K562 (cell line): ENCODE results near the gene MSANTD1. TPM values are rescaled to one million over a fixed set of nuclear protein-coding genes. Genes with fewer than 3 reads are reported as not detected.

Experiments used
- ATAC-seq: fragments of 200-7000 bp; cut with Tn5 transposase; 3 replicates; pipeline ENCODE4 v1.9.1; 2020; ENCODE audit warnings: moderate library complexity
- BruUV-seq: library from RNA; stranded (reverse); fragments of 400-500 nt; replicated peaks from 2 replicates; lab custom pipeline; 2021; lab: Mats Ljungman, UMichigan
- CTCF ChIA-PET: fragments of 300-600 bp; formaldehyde crosslinking; extraction: SDS; loops from one replicate; lab custom pipeline; 2021; ENCODE audit warnings: low intra/inter-chr PET ratio; lab: Yijun Ruan, JAX
- POLR2A ChIA-PET: fragments of 300-600, 350-650 bp; sonication (Branson Sonifier 250); formaldehyde crosslinking; extraction: SDS; loops from one replicate; lab custom pipeline; 2021; ENCODE audit warnings: antibody characterized with exemption, inconsistent platforms; lab: Yijun Ruan, JAX
- DNase-seq, 4 experiments: peaks; one replicate each; pipeline versions ENCODE4 v3.0.0 to v3.0.0-alpha.2; 2011 to 2018; ENCODE audit warnings: low spot score in 3 of 4, mixed read lengths in 3 of 4; ENCODE audit errors: extremely low read depth in 1 of 4
- FAIRE-seq: peaks from 2 replicates; lab custom pipeline; 2011; peaks lifted over from hg19 to GRCh38; lab: Jason Lieb, UNC
- H2AFZ ChIP-seq: 2 replicates; pipeline ENCODE4 v1.6.0; 2011; ENCODE audit warnings: low read depth, low read length, control low read depth, inconsistent platforms
- H3K27ac ChIP-seq: fragments of 200-600 bp; 3 replicates; pipeline ENCODE4 v1.8.0; 2011; ENCODE audit warnings: low read depth, mild to moderate bottlenecking, control low read depth, inconsistent platforms, low read length, moderate library complexity, mixed read lengths; ENCODE audit errors: extremely low read depth
- H3K27me3 ChIP-seq, 2 experiments: fragments of 300-600 bp in 1 of 2; 2 replicates in 1 of 2; 3 replicates in 1 of 2; pipeline versions ENCODE4 v1.6.0 to v1.8.0; 2011; ENCODE audit warnings: inconsistent platforms in 2 of 2, low read length in 2 of 2, mild to moderate bottlenecking in 1 of 2, mixed read lengths in 1 of 2, moderate library complexity in 1 of 2; ENCODE audit not compliant: control insufficient read depth in 2 of 2, insufficient read depth in 2 of 2
- H3K36me3 ChIP-seq: fragments of 300-600 bp; 3 replicates; pipeline ENCODE4 v1.8.0; 2011; ENCODE audit warnings: mild to moderate bottlenecking, low read length, inconsistent platforms; ENCODE audit not compliant: control insufficient read depth, insufficient read depth
- H3K4me1 ChIP-seq, 2 experiments: fragments of 200-600 bp in 1 of 2; replicated peaks in 1 of 2; 2 replicates in 1 of 2; 3 replicates in 1 of 2; pipeline versions ENCODE4 v1.5.1 to v1.8.0; 2011; ENCODE audit warnings: inconsistent platforms in 2 of 2, low read length in 2 of 2, mild to moderate bottlenecking in 1 of 2, mixed read lengths in 1 of 2, moderate library complexity in 1 of 2; ENCODE audit not compliant: control insufficient read depth in 2 of 2, insufficient read depth in 2 of 2
- H3K4me2 ChIP-seq: 2 replicates; pipeline ENCODE4 v1.6.1; 2011; ENCODE audit warnings: low read length, control low read depth, inconsistent platforms, mixed read lengths; ENCODE audit not compliant: insufficient read depth
- H3K4me3 ChIP-seq: fragments of 200-600 bp; sonication (generic), shearing (Covaris generic); 2 replicates; pipeline ENCODE4 v1.5.1; 2016; ENCODE audit warnings: control low read depth, inconsistent platforms
- H3K79me2 ChIP-seq: fragments of 200-600 bp; 3 replicates; pipeline ENCODE4 v1.8.0; 2011; ENCODE audit warnings: low read length, inconsistent platforms; ENCODE audit not compliant: control insufficient read depth, insufficient read depth
- H3K9ac ChIP-seq, 2 experiments: 2 replicates each; pipeline versions ENCODE4 v1.6.0 to v1.6.1; 2011; ENCODE audit warnings: low read depth in 2 of 2, low read length in 2 of 2, control low read depth in 1 of 2, inconsistent platforms in 1 of 2, mild to moderate bottlenecking in 1 of 2, mixed read lengths in 1 of 2; ENCODE audit not compliant: insufficient read depth in 1 of 2
- H3K9me1 ChIP-seq: one replicate; pipeline ENCODE4 v1.6.0; 2011; ENCODE audit warnings: inconsistent platforms, mild to moderate bottlenecking, low read length, moderate library complexity; ENCODE audit not compliant: control insufficient read depth, insufficient read depth
- H3K9me3 ChIP-seq: replicated peaks from 2 replicates; pipeline ENCODE4 v1.5.1; 2011; ENCODE audit warnings: low read depth, low read length, inconsistent platforms; ENCODE audit not compliant: control insufficient read depth, insufficient read depth
- H4K20me1 ChIP-seq: replicated peaks from 2 replicates; pipeline ENCODE4 v1.6.1; 2011; ENCODE audit warnings: low read length, inconsistent platforms, mixed read lengths; ENCODE audit not compliant: control insufficient read depth, insufficient read depth
- C11orf30 ChIP-seq: fragments of 450-650 bp; IDR thresholded peaks from 2 replicates; pipeline ENCODE4 v1.6.1; 2016; ENCODE audit warnings: low read depth, mild to moderate bottlenecking
- MAFF ChIP-seq: IDR thresholded peaks from 2 replicates; pipeline ENCODE4 v1.6.1; 2012; ENCODE audit warnings: low read length, improper control_type of control experiment
- MAFG ChIP-seq: fragments of 450-650 bp; conservative IDR thresholded peaks from 2 replicates; pipeline ENCODE4 v1.6.1; 2016; ENCODE audit warnings: missing genetic modification characterization, missing compliant biosample characterization
- MAFK ChIP-seq: IDR thresholded peaks from 2 replicates; pipeline ENCODE4 v1.6.1; 2011; ENCODE audit warnings: low read length, improper control_type of control experiment
- NCOA6 ChIP-seq: fragments of 450-650 bp; IDR thresholded peaks from 2 replicates; pipeline ENCODE4 v1.6.1; 2017; ENCODE audit warnings: mild to moderate bottlenecking
- ZNF316 ChIP-seq: fragments of 450-650 bp; IDR thresholded peaks from 2 replicates; pipeline ENCODE4 v1.6.1; 2016
- WGBS: fragments of 100-300 bp; shearing (Covaris generic); methylation state at CpG from one replicate; pipeline ENCODE4 v1.1.6; 2016; ENCODE audit warnings: low coverage, mixed read lengths; ENCODE audit not compliant: insufficient coverage; ENCODE audit errors: missing lambda C conversion rate; 5-methylcytosine and 5-hydroxymethylcytosine counted together
- in situ Hi-C: fragments of 300-500 bp; cut with MboI; formaldehyde crosslinking; loops from 4 replicates; pipeline ENCODE4 v1.15.0; 2018; ENCODE audit warnings: inconsistent platforms, mixed read lengths
- intact Hi-C: fragments of 100-400 bp; cut with micrococcal nuclease; formaldehyde crosslinking; loops from 2 replicates; pipeline ENCODE4 v1.14.2; 2022
- polyA plus RNA-seq, 8 experiments: library from polyadenylated mRNA; depleted of rRNA in 4 of 8; stranded (reverse) in 5 of 8; unstranded in 3 of 8; fragments of >200 nt; fragmentation: Nextera tagmentation in 2 of 8; fragmentation: Illumina TruSeq in 1 of 8; extraction: Ambion mirVana in 2 of 8; extraction: Trizol in 1 of 8; gene quantifications; 2 replicates each; pipeline versions ENCODE4 v1.2.1 to v1.2.3, GENCODE V29; 2011 to 2014; ENCODE audit warnings: inconsistent platforms in 1 of 8, missing spikeins in 1 of 8
- total RNA-seq, 7 experiments: library from RNA; depleted of rRNA in 6 of 7; stranded (reverse); fragments of >200 nt in 6 of 7; fragmentation: Illumina TruSeq in 2 of 7; extraction: Trizol in 2 of 7; gene quantifications; 2 replicates each; pipeline versions ENCODE4 v1.2.1 to v1.2.3, GENCODE V29; 2011 to 2021; ENCODE audit warnings: low replicate concordance in 1 of 7
- TF ChIP-seq, protein P1 (sequence below): IDR thresholded peaks from 2 replicates; pipeline ENCODE4 v1.6.1; 2014; ENCODE audit warnings: antibody characterized with exemption

MSANTD1 gene
- total and polyA plus RNA-seq, 9 of the 15 experiments (the other 6 are each of a cell fraction or from before 2014, with no cell fraction given): 0.04 to 0.09 (median 0.07) TPM; not detected in 6

DNA sequence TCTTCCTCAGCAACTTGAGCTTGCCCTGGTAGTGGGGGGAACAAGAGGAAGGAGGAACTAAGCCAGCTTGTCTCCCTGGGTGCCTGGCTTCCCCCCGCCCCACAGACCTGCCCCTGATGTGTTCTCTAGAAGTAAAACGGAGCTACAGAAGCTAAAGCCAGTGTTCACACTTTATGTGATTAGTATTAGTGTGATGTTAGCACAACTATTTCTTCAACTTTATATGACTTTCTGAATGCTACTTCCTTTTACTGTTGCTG, 54.5 kb downstream of the MSANTD1 start (continued):
- no peak for TF ChIP-seq ZNF316

DNA sequence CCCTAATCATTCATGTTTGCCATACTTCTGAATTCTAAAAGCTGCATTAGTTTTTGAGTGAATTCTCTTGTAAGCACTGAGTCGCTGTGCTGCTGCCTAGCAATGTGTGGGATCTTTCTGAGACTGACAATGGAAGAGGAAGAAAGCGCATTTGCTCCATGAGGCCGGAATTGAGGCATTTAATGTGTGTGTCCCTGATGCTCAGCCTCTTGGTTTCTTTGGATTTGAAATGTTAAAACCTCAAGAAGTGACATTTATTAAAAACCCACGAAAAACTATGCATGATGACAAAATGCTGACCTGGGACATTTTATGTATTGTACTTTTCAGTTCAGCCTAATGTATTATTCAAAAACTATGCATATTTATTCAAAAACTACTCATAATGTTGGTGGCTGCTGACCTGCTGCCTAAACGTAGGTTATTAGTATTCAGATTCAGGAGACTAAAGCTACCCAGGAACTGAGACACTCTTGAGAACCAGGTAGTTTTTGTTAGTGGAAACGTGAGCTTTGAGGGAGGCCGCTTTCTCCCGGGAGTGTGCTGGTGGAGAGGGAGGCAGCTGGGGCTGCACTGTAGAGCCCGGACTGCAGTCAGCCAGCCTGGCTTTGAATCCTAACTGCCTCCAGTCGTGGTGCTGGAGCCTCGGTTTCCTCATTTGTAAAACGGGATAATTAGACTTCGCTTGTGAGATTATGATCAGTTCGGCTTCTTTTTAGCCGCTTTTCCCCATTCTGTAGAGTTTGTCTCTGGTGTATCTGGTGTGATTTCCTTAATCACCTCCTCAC, 55.2 kb downstream of the MSANTD1 start:
- ChIA-PET CTCF (no interaction called here), POLR2A (interaction anchor here (0.7 to 1.1 kb wide), 2 partner anchors 10 kb away, joined by 4 read pairs; no protein-coding TSS in a partner anchor)
- BruUV-seq: no TSS peak
- ATAC-seq: peak; percentile 19; the same call in 1 of the 3 replicates
- Histone ChIP-seq H3K79me2 (no peaks in the 10 kb centered on the region), H3K4me1 (peaks cover 10 to 17% of the 10 kb centered on the region in 2 experiments; a peak in 2 of 5 replicates), H3K27ac (no peak overlapping the region), H3K4me2 (no peak overlapping the region), H3K9me3 (no peaks in the 10 kb centered on the region), H3K27me3 (peaks cover 6 to 78% of the 10 kb centered on the region in 2 experiments; a peak in 3 of 5 replicates), H3K36me3 (no peaks in the 10 kb centered on the region), H2AFZ (no peak overlapping the region), H3K9me1 (no peaks in the 10 kb centered on the region), H3K9ac (no peak overlapping the region), H3K4me3 (no peak overlapping the region), H4K20me1 (peaks cover 68% of the 10 kb centered on the region)
- DNase-seq: no peak
- 23% methylated on average over 15 of the region's 15 CpGs for WGBS
- in situ Hi-C loops (no loop called here), intact Hi-C loops (no loop called here)
- TF ChIP-seq MAFG: peak; percentile 59
- peak; percentile 44; the same call in 1 of the 2 replicates for TF ChIP-seq MAFK
- TF ChIP-seq C11orf30: peak; percentile 66
- no peak for TF ChIP-seq NCOA6
- TF ChIP-seq ZNF316: peak; percentile 83
- TF ChIP-seq, protein P1, sequence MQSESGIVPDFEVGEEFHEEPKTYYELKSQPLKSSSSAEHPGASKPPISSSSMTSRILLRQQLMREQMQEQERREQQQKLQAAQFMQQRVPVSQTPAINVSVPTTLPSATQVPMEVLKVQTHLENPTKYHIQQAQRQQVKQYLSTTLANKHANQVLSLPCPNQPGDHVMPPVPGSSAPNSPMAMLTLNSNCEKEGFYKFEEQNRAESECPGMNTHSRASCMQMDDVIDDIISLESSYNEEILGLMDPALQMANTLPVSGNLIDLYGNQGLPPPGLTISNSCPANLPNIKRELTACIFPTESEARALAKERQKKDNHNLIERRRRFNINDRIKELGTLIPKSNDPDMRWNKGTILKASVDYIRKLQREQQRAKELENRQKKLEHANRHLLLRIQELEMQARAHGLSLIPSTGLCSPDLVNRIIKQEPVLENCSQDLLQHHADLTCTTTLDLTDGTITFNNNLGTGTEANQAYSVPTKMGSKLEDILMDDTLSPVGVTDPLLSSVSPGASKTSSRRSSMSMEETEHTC: no peak
- peak; percentile 26; the same call in 1 of the 2 replicates for TF ChIP-seq MAFF
- FAIRE-seq: no peak
